AG10803 (cell line): Measurements from ENCODE around the gene ZNF718.
"Not testable (repeated sequence)": the region's sequence is repeated elsewhere in the genome, so short reads cannot be mapped to it uniquely, and the experiment has no call there.

Experiments used
- DNase-seq: peaks from one replicate; pipeline ENCODE4 v3.0.0; 2010; ENCODE audit warnings: low read depth
- H3K4me3 ChIP-seq: 2 replicates; pipeline ENCODE4 v1.5.1; 2011; ENCODE audit warnings: mild to moderate bottlenecking, low read length, control low read depth
- TF ChIP-seq, protein P1 (sequence below): conservative IDR thresholded peaks from 2 replicates; pipeline ENCODE4 v1.5.1; 2011; ENCODE audit warnings: mild to moderate bottlenecking, low read length, control low read depth, inconsistent platforms

The ZNF718 gene

DNA sequence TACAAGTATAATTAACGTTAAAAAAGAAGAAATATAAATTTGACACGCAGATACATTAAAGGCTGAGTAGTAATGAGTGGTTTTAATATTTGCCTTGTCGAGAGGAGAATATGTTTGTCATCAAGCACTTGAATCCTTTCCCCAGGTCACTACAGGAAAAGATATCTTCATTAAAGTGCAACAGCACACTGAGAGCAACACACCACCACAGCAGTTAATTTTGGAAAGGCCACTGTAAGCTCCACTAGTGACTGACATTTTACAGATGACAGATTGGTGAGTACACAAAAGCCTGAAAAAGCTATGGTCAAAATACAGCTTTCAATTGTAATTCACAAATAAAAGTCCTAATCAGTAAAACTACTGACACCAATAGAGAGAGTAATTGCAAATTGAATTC lies 76.6 kb downstream of the ZNF718 start:
- DNase-seq, result no peak
- TF ChIP-seq, protein P1, sequence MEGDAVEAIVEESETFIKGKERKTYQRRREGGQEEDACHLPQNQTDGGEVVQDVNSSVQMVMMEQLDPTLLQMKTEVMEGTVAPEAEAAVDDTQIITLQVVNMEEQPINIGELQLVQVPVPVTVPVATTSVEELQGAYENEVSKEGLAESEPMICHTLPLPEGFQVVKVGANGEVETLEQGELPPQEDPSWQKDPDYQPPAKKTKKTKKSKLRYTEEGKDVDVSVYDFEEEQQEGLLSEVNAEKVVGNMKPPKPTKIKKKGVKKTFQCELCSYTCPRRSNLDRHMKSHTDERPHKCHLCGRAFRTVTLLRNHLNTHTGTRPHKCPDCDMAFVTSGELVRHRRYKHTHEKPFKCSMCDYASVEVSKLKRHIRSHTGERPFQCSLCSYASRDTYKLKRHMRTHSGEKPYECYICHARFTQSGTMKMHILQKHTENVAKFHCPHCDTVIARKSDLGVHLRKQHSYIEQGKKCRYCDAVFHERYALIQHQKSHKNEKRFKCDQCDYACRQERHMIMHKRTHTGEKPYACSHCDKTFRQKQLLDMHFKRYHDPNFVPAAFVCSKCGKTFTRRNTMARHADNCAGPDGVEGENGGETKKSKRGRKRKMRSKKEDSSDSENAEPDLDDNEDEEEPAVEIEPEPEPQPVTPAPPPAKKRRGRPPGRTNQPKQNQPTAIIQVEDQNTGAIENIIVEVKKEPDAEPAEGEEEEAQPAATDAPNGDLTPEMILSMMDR, result no peak
- H3K4me3 ChIP-seq, result no peak overlapping the region

- H3K4me3 ChIP-seq, DNase-seq: not testable (repeated sequence)
These were observed 78.5 kb downstream of the ZNF718 start for GRCh38 chr4:202822-203221.

DNA sequence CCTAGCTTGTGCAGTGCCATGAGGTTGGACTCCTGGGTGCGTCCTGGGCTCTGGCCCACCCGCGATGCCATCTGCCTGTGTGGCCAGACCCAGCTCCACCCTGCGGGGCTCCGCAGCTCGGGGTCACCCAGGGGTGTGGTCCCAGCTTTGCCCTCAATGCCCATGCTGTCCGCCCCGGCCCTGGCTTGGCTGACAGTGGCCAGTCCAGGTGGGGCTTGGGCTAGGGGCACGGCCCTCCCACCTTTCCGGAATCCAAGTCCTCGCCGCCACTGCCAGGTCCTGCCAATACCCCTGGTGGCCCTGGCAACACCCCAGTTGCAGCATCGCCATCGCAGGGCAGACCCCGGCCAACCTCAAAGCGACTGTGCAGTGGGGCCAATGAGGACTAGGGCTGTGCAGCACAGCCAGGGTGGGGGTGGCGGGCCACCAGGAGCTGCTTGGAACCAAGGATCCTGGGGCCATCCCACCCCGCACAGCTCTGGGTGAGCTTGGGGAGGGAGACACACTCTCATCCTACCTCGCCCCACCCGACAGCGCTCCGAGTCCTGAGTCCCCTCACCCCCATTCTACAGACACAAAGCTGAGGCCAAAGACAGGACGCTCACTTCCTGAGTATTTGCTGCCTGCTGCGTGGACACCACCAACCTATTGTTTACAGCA lies 80.9 kb downstream of the ZNF718 start:
- H3K4me3 ChIP-seq, result no peak overlapping the region
- DNase-seq, result no peak
- TF ChIP-seq, protein P1, result no peak

- TF ChIP-seq, protein P1, result no peak
- DNase-seq, result no peak
- H3K4me3 ChIP-seq, result no peak overlapping the region
These were observed 81.8 kb downstream of the ZNF718 start for GRCh38 chr4:206054-206453.

GRCh38 chr4:208416-209096 lies 84.3 kb downstream of the ZNF718 start:
- not testable (repeated sequence) for DNase-seq, H3K4me3 ChIP-seq

DNA sequence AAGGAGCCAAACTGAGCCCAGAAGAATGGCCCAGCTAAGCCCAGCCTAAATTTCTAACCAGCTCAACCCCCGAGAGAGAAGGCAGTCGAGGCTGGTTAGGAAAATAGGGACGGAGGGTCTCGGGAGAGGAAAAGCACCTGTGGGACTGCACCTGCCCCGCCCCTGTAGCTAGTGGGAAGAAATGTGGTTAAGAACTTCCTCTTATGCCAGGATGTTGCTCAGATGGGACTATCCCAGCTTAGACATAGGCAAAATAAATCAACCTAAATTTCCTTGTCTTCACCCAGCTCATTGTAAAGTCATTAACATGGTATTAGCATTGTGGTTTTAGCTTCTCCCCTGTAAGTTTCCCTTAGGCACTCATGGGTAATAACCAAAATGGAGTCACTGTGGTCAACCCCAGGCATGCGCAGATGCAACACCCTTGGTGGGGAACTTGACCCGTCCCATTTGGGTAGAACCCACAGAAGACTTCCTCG lies 86.8 kb downstream of the ZNF718 start:
- DNase-seq, result no peak
- no peak overlapping the region for H3K4me3 ChIP-seq

DNA sequence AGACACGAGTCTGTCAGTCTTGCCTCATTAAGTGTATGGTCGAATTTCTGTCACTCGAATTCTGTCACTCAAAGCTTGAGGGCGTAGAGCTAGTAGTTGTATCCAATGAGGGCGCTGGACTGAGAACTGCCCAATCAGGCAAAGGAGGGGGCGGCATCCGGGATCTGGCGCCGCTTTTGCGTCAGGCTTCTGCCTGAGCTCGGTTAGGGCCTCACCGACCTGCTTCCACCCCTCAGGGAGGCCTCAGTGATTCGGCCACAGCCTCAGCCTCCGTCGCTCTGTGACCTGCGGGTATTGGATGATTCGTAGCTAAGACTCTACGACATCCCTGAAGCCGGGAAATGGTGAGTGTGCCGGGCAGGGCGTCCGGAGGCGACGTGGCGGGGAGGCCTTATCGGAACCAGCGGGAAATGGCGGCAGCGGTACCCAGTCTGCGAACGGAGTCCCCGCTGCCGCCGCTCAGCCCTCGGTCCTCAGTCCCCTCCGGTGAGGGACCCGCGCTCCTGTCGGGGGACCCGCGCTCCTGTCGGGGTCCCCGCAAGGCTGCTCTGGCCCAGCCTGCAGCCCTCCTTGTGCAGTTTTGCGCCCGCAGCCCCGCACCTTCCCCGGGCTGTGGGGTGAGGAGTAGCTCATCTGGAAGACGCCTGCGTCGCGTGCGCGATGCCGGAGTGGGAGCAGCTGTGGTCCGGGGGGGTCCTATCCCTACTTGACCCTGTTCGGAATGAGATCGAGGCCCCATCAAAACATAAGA lies 88.3 kb downstream of the ZNF718 start:
- TF ChIP-seq, protein P1, result no peak
- DNase-seq, result peak; percentile 74
- peak overlapping the region; percentile 66 for H3K4me3 ChIP-seq

More for the DNA sequence above, 86.8 kb downstream of the ZNF718 start:
- TF ChIP-seq, protein P1, result no peak

GRCh38 chr4:213189-213535 lies 88.9 kb downstream of the ZNF718 start:
- peak overlapping the region; percentile 66 for H3K4me3 ChIP-seq
- peak; percentile 4 for DNase-seq
